Cerebellar cortex (tissue), 1 donor: Measurements from ENCODE around the gene HERC3.
"Not testable (repeated sequence)": the region's sequence is repeated elsewhere in the genome, so short reads cannot be mapped to it uniquely, and the experiment has no call there.

Source experiments
- DNase-seq: peaks from one replicate; pipeline ENCODE4 v3.0.0-alpha.2; 2015; ENCODE audit warnings: low spot score

The HERC3 gene

DNA sequence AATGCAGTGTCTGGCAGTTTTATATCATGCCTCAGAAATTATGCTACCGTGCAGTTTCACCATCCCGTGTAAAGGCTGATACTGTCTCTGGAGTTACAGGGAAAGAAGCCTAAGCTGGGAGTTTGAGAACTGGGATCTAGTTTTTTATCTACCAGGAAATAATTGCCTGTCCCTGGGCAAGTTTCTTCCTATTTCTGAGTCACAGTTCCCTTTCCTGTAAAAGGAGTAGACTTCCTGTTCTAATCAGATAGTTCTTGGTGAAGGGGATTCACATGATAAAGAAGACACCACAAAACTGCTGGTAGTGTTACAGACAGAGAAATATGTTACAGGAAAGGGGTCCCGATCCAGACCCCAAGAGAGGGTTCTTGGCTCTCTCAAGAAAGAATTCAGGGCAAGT lies 17.1 kb downstream of the HERC3 start:
- DNase-seq = no peak

- DNase-seq = not testable (repeated sequence)
These were observed 17.5 kb downstream of the HERC3 start for GRCh38 chr4:88609794-88610193.

GRCh38 chr4:88610771-88611170 lies 18.5 kb downstream of the HERC3 start:
- peak; percentile 88 for DNase-seq

- DNase-seq = peak; percentile 56
These were observed 21.2 kb downstream of the HERC3 start for GRCh38 chr4:88613417-88613875.

DNA sequence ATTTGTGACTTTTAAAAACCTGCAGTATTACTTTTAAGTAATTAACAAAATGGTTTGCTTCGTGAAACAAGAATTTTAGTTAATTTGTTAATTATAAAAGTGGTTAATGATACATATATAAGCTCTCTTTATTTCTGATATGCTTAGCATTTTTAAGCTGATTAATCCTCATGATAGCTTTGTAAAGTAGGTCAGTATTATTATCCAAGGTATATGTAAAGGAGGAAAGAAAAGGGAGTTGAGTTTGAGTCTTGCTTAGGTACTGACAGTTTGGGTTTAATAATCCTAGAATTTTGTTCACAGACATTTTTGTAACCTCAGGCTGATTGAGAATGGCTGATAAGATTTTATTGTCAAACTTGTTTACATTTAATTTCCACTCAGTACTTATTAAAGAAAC lies 21.8 kb downstream of the HERC3 start:
- DNase-seq = no peak

GRCh38 chr4:88616275-88617150 lies 24.2 kb downstream of the HERC3 start:
- DNase-seq = no peak

- no peak for DNase-seq
These were observed 26.7 kb downstream of the HERC3 start for GRCh38 chr4:88618782-88619485.

DNA sequence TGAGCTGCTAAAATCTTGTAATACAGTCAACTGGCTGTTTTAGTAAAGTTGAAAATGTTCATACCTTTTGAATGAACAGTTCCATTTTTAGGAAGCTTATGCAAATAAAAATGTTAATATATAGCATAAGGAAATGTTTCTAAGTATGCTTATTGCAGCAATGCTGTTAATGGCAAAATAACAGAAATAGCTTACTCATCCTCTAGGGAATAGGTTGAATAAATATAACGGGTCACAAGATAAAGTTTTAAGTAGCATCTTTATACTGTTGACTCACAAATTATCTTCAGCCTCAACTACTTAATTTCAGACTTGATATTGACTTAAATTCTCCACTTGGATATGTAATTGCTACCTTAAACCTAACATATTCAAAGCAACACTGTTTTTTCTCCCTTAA lies 27.7 kb downstream of the HERC3 start:
- DNase-seq = no peak

DNA sequence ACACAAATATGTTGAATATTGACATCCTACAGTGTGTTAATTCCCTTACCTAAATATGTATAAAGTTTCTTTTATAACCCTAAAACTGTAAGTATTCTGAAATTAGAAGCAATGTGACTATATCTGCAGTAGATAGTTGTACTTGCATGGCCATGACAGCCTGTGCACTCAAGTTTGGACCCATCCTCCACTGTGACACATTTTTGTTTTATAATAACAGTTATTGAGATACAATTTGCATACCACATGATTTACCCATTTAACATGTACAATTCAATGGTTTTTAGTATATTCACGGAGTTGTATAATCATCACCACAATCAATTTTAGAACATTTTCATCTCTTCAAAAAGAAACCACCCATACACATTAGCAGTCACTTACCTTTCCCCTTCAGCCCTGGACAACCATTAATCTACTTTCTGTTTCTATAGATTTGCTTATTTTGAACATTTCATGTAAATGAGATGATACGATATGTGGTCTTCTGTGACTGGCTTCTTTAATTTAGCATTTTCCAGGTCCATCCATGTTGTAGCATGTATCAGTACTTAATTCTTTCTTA lies 29.6 kb downstream of the HERC3 start:
- no peak for DNase-seq

DNA sequence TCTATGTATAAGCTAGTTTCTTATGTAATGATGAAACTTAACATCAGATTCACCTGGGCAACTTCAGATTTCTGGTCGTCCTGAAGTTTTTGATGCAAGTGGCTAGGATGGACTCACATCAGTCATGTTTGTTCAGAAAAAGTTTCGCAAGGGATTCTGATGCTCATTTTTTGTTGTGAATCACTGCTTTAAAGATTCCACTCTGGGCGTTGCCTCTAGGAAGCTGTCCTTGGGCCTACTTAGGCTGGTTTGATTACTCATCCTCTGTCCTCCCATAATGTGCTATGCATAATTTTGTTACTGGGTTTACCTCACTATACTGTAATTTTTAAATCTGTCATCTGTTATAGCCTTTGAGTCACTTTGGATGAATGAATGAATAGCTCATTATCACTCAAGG lies 30.8 kb downstream of the HERC3 start:
- no peak for DNase-seq

DNA sequence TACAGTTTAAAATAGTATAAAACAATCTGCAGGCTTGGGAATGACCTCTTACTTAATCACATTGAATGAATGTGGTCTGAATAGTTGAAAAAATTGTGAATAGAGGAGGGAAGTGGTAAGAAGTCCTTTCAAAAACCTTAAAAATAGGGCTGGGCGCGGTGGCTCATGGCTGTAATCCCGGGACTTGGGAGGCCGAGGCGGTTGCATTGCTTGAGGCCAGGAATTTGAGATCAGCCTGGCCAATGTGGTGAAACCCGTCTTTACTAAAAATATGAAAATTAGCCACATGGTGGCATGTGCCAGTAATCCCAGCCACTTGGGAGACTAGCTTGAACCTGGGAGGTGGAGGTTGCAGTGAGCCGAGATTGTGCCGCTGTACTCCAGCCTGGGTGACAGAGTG lies 36.5 kb downstream of the HERC3 start:
- DNase-seq = no peak

DNA sequence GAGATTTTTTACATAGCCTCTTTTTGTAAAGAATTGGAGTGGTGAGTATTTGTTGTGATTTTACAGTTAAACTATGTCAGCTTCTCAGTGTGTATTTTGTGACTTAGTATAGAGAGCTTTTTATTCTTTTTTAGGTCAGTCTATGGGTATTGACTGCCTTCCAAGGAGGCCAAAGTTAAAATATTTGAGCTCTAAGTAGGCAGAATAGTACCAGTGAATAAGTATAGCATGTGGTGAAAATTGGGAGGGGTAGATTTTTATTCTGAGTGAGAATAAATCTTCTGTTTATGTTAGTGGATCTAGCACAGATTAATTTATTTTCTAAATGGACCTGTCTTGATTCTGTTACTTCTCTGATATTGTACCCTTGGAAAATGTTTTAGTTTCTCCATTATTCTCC lies 37.5 kb downstream of the HERC3 start:
- no peak for DNase-seq

DNA sequence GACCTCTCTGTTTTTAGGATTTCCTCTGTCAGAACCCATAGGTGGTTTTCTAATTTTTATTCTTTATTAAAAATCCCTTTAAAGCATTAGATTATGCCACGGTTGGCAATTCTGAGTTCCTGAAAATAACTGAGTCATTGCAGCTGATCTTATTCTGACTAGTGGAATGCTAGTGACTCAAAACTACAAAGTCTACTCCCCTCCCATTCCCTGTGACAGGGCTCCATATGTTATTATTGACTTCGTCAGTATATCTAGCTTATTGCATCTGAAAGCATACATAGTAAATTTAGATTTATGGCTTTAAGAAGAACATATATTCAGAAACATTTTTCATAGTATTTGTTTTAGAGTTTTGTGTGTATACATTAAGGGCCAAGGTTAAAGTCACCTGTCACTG lies 38.5 kb downstream of the HERC3 start:
- DNase-seq = no peak

DNA sequence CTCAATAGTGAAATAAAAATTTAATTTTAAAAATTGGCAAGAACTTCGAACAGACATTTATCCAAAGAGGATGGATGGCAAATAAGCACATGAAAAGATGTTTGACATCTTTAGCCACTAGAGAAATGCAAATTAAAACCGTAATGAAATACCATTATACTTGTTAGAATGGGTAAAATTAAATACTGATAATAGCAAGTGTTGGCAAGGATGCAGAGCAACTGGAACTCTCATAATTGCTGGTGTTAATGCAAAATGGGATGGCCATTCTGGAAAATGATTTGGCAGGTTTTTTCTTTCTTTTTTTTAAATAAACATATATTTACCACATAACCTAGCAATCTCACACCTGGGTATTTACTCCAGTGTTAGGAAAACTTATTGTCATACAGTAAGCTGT lies 51.7 kb downstream of the HERC3 start:
- no peak for DNase-seq

DNA sequence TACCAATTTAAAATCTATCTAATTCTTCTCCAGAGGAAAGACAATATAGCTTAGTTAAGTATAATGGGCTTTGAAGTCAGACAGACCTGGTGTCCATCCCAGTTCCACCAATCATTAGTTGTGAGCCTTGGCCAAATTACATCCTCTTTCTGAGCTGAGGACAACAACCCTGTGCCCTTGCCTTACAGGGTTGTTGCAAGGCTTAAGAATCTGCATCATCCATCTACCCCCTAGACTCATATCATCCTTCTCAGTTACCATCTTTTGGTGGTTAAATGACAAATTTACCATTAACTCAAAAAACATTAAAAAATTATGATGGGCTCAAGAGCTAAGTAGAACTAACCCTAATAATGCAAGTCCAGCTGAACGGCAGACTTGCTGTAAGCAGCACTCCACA lies 53.7 kb downstream of the HERC3 start:
- DNase-seq = no peak

GRCh38 chr4:88646528-88647280 lies 54.4 kb downstream of the HERC3 start:
- no peak for DNase-seq

DNA sequence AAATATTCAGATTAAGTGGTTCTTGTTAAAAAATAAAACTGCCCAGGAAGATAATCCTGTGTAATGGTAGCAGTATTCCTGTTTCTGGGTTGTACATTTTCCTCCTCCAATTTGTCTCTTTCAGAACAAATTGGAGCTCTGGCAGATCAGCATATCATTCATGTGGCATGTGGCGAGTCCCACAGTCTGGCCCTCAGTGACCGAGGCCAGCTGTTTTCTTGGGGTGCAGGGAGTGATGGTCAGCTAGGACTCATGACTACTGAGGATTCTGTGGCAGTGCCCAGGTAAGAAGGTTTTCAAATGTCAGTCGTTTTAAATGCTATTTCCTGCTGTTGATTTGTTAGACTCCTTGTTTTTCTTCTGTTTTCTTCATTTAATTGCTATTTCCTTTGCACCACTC lies 57.4 kb downstream of the HERC3 start:
- no peak for DNase-seq

DNA sequence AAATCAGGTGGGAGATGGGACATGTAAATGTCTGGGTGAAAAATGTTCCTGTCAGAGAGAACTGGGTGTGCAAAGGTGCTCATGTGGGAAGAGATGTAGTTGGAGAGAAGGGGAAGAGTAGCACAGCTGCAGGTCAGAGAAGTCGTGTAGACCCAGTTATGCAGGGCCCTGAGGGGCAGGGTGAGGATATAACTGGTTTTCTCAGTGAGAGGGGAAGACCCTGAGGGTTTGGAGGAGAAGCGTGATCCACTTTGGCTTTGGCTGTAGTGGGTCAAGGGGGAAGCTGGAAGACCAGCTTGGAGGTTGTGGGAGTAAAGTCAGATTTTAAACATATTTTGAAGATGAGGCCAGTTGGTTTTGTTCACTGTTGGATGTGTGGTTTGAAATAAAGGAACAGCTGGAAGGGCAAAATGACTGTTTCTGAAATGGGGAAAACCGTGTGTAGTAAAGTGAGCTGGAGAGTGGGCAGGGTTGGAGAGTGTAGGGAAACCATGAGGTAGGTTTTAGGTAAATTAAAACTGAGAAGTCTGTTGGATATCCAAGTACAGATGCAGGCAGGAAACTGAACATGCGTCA lies 61.2 kb downstream of the HERC3 start:
- DNase-seq = no peak

DNA sequence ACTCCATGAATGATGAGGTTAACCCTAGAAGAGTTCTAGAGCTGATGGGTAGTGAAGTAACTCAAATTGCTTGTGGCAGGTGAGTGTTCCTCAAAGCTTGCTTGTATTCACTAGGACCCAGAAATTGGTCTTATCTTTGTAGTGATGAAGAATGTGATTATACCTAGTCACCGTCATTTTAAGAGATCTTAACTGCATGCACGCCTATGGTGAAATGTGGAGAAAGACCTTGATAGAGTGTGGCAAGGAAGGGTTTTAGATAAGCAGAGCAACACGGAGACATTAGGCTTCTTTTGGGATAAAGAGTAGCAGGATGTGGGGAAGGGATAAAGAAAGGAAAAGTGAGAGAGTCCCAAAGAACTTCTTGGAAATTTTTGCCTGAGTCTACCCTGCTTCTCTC lies 62.9 kb downstream of the HERC3 start:
- DNase-seq = no peak

DNA sequence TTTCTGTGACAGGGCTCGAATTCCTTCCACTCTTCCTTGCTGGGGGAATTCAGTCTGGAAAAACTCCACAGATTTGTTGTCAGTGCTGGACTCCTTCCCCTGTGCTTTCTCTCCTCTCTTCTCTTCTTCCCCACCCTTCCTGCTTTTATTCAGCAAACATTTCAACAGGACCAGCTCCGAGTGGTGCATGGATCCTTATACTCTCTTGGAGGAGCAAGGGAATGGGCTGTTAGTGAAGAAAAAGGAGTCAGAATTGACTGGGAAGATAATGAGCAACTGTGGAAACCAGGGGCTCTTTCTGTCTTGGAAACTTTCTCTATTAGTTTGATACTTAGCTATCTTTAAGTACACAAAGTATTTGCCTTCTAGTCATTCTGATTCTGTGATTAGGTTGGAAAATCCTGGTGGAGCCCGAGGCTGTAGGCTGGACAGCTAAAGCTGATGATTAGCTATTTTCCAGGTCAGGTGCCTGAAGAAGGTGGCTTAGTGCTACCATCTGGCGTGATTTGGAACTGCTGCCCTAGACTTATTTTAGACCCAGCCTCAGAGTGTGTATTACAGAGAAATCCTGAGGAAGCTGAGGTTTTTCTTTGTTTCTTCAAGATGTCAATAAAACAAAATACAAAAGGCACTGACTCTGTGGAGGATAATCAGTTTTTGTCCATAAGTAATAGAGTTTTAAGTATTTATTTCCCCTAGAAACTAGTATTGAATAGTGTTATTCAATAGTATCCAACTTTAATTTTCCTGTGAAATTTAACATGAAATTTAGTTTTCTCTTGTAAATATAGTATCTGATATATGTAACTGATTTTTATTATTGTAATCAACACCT lies 67.0 kb downstream of the HERC3 start:
- DNase-seq = peak; percentile 92

GRCh38 chr4:88659890-88660208 lies 67.6 kb downstream of the HERC3 start:
- no peak for DNase-seq
